ENCODE data around the gene GNAO1.

DNA sequence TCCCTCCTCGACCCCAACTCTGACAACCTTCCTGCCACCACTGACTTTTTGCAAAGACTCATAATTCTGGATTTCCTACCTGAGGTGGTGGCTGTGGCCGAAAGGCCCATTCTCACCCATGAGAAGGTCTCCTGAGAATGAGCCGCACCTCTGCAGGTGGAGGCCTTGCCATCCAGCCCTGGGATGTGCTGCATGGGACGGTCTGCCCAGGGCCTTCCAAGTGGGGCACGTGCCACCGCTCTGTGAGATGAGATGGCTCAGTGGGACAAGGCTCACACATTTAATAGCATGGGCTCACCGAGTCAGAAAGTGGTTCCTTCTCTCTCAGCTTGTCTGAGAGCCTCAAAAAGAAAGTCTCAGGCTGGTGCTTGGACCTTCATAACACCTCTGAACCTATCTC, 121.3 kb downstream of the GNAO1 start:
- TF ChIP-seq, protein P1, sequence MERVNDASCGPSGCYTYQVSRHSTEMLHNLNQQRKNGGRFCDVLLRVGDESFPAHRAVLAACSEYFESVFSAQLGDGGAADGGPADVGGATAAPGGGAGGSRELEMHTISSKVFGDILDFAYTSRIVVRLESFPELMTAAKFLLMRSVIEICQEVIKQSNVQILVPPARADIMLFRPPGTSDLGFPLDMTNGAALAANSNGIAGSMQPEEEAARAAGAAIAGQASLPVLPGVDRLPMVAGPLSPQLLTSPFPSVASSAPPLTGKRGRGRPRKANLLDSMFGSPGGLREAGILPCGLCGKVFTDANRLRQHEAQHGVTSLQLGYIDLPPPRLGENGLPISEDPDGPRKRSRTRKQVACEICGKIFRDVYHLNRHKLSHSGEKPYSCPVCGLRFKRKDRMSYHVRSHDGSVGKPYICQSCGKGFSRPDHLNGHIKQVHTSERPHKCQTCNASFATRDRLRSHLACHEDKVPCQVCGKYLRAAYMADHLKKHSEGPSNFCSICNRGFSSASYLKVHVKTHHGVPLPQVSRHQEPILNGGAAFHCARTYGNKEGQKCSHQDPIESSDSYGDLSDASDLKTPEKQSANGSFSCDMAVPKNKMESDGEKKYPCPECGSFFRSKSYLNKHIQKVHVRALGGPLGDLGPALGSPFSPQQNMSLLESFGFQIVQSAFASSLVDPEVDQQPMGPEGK (CRISPR knock-in tag; IDR thresholded peaks at IDR 0.05; ENCODE audit: borderline replicate concordance) = no peak
- TF ChIP-seq, protein P2, sequence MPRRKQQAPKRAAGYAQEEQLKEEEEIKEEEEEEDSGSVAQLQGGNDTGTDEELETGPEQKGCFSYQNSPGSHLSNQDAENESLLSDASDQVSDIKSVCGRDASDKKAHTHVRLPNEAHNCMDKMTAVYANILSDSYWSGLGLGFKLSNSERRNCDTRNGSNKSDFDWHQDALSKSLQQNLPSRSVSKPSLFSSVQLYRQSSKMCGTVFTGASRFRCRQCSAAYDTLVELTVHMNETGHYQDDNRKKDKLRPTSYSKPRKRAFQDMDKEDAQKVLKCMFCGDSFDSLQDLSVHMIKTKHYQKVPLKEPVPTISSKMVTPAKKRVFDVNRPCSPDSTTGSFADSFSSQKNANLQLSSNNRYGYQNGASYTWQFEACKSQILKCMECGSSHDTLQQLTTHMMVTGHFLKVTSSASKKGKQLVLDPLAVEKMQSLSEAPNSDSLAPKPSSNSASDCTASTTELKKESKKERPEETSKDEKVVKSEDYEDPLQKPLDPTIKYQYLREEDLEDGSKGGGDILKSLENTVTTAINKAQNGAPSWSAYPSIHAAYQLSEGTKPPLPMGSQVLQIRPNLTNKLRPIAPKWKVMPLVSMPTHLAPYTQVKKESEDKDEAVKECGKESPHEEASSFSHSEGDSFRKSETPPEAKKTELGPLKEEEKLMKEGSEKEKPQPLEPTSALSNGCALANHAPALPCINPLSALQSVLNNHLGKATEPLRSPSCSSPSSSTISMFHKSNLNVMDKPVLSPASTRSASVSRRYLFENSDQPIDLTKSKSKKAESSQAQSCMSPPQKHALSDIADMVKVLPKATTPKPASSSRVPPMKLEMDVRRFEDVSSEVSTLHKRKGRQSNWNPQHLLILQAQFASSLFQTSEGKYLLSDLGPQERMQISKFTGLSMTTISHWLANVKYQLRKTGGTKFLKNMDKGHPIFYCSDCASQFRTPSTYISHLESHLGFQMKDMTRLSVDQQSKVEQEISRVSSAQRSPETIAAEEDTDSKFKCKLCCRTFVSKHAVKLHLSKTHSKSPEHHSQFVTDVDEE (CRISPR knock-in tag; IDR thresholded peaks at IDR 0.05) = no peak
- TF ChIP-seq, protein P3, sequence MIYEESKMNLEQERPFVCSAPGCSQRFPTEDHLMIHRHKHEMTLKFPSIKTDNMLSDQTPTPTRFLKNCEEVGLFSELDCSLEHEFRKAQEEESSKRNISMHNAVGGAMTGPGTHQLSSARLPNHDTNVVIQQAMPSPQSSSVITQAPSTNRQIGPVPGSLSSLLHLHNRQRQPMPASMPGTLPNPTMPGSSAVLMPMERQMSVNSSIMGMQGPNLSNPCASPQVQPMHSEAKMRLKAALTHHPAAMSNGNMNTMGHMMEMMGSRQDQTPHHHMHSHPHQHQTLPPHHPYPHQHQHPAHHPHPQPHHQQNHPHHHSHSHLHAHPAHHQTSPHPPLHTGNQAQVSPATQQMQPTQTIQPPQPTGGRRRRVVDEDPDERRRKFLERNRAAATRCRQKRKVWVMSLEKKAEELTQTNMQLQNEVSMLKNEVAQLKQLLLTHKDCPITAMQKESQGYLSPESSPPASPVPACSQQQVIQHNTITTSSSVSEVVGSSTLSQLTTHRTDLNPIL (CRISPR knock-in tag; IDR thresholded peaks at IDR 0.05; ENCODE audit: low read depth) = no peak
- TF ChIP-seq TCF4 (CRISPR knock-in tag; IDR thresholded peaks at IDR 0.05; ENCODE audit: borderline replicate concordance) (no peak), ISL1 (CRISPR knock-in tag; IDR thresholded peaks at IDR 0.05) (no peak), ZFP3 (CRISPR knock-in tag; IDR thresholded peaks at IDR 0.05) (no peak), ZFP30 (CRISPR knock-in tag; IDR thresholded peaks at IDR 0.05) (no peak), ZC3H10 (CRISPR knock-in tag; IDR thresholded peaks at IDR 0.05) (no peak), ARNTL (CRISPR knock-in tag; IDR thresholded peaks at IDR 0.05; ENCODE audit: borderline replicate concordance, low read depth) (no peak), RARB (CRISPR knock-in tag; IDR thresholded peaks at IDR 0.05) (no peak)
